ENCODE measurements around the gene EHD1.

The EHD1 gene

GRCh38 chr11:64878494-64879243 is at the start of gene EHD1:
Gene EHD1, minus strand, starts transcription at chr11:64878621. Its CDS starts 157 bp downstream, at chr11:64878464.
- CTCF ChIA-PET, result interaction anchor here (0.6 to 1.8 kb wide), 12 partner anchors 9 to 450 kb away, joined by 3 to 6 read pairs (median 3); partner anchors contain the start of genes ARL2 and CAPN1
- TF ChIP-seq, protein P1, sequence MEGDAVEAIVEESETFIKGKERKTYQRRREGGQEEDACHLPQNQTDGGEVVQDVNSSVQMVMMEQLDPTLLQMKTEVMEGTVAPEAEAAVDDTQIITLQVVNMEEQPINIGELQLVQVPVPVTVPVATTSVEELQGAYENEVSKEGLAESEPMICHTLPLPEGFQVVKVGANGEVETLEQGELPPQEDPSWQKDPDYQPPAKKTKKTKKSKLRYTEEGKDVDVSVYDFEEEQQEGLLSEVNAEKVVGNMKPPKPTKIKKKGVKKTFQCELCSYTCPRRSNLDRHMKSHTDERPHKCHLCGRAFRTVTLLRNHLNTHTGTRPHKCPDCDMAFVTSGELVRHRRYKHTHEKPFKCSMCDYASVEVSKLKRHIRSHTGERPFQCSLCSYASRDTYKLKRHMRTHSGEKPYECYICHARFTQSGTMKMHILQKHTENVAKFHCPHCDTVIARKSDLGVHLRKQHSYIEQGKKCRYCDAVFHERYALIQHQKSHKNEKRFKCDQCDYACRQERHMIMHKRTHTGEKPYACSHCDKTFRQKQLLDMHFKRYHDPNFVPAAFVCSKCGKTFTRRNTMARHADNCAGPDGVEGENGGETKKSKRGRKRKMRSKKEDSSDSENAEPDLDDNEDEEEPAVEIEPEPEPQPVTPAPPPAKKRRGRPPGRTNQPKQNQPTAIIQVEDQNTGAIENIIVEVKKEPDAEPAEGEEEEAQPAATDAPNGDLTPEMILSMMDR (conservative IDR thresholded peaks at IDR 0.05; ENCODE audit: low read depth), result peak; percentile 69
- POLR2A ChIA-PET (ENCODE audit: low non-redundant PET), result interaction anchor here (0.6 to 2.0 kb wide), 2 partner anchors 31 to 33 kb away, joined by 3 to 6 read pairs; no protein-coding TSS in a partner anchor
- peak; percentile 99 for DNase-seq (ENCODE audit: low spot score)
- H3K27ac ChIP-seq, result peak within 1 kb of the TSS; percentile 86

DNA sequence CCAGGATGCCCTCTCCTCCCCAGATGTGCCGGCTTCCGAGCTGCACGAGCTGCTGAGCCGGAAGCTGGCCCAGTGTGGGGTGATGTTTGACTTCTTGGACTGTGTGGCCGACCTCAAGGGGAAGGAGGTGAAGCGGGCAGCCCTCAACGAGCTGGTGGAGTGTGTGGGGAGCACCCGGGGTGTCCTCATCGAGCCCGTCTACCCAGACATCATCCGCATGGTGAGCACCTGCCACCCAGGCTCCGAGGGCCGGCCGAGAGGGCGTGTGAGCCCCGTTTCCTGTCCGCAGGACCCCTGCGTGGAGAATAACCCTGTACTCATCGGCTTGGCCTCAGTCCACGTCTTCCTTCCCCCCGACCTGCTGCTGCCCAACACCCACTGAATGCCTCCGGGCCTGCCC is 48.3 kb upstream of the EHD1 start:
- no peak for DNase-seq (ENCODE audit: low spot score)
- peak overlapping the region; percentile 92 for H3K27ac ChIP-seq
- CTCF ChIA-PET, result interaction anchor here (0.7 kb wide), 2 partner anchors 38 to 567 kb away, joined by 3 to 6 read pairs; no protein-coding TSS in a partner anchor
- POLR2A ChIA-PET (ENCODE audit: low non-redundant PET), result interaction anchor here (1.2 kb wide), 1 partner anchor 86 kb away, joined by 7 read pairs; no protein-coding TSS in a partner anchor
- TF ChIP-seq, protein P1 (conservative IDR thresholded peaks at IDR 0.05; ENCODE audit: low read depth), result no peak

DNA sequence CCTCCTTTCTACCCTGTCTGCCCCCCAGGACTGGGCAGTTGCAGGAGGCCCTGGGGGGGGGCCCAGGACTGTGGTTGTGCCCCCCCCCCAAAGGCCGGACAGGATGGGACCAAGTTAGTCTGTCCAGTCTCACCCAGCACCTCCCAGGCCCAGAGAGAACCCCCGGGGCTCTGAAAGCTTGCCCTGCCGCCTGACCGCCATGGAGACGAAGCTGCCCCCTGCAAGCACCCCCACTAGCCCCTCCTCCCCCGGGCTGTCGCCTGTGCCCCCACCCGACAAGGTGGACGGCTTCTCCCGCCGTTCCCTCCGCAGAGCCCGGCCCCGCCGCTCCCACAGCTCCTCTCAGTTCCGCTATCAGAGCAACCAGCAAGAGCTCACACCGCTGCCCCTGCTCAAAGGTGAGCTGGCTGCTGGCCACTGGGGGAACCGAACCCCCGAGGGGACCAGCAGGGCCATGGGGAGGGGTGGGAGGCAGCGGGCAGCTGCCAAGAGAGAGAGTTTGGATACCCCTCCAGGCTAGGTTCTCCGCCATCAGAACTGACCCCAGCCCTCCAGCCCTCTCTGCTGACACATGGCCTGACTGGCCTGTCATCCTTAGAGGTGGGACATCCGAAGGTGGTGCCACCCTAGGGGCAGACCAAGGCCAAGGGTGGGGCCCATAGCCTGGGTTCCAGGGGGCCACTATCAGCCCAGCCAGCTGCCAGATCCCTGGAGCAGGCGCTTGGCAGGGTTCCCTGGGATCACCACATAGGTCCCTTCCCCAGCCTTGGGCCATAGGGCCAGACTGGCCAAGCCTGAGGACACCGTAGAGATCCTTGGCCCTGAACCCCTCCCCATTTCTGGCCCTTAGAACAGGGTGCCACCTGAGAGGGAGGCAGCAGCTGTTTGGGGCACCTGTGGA is 47.4 kb upstream of the EHD1 start:
- TF ChIP-seq, protein P1 (conservative IDR thresholded peaks at IDR 0.05; ENCODE audit: low read depth), result no peak
- H3K27ac ChIP-seq, result peak overlapping the region; percentile 92
- CTCF ChIA-PET, result interaction anchor here (0.6 to 0.9 kb wide), 3 partner anchors 14 to 297 kb away, joined by 3 to 5 read pairs (median 4); no protein-coding TSS in a partner anchor
- no peak for DNase-seq (ENCODE audit: low spot score)
- POLR2A ChIA-PET (ENCODE audit: low non-redundant PET), result interaction anchor here (0.6 kb wide), 1 partner anchor 95 kb away, joined by 7 read pairs; no protein-coding TSS in a partner anchor

DNA sequence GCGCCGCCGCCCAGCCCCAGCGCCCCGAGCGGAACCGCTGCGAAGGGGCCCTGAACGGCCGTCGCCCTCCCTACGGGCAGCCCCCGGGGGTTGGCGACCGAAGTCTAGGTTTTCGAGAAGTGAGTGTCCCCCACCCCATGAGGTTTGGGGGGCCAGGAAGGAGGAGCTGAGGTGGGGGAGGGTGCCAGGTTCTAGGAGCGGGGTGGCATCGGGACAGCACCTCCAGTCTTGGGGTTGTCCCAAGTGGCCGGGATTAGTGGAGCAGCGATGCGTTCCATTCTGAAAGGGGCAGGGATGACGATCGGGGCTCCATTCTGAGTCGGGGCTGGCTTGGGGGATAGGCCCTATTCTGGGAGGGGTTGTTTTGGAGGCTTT is 46.5 kb upstream of the EHD1 start:
- ChIA-PET CTCF (interaction anchor here (0.7 to 1.2 kb wide), 3 partner anchors 13 to 102 kb away, joined by 3 to 6 read pairs (median 4); partner anchors contain the start of genes ARL2 and SNX15), POLR2A (ENCODE audit: low non-redundant PET) (no interaction called here)
- H3K27ac ChIP-seq, result peak overlapping the region; percentile 92
- TF ChIP-seq, protein P1 (conservative IDR thresholded peaks at IDR 0.05; ENCODE audit: low read depth), result no peak
- peak; percentile 14 for DNase-seq (ENCODE audit: low spot score)

DNA sequence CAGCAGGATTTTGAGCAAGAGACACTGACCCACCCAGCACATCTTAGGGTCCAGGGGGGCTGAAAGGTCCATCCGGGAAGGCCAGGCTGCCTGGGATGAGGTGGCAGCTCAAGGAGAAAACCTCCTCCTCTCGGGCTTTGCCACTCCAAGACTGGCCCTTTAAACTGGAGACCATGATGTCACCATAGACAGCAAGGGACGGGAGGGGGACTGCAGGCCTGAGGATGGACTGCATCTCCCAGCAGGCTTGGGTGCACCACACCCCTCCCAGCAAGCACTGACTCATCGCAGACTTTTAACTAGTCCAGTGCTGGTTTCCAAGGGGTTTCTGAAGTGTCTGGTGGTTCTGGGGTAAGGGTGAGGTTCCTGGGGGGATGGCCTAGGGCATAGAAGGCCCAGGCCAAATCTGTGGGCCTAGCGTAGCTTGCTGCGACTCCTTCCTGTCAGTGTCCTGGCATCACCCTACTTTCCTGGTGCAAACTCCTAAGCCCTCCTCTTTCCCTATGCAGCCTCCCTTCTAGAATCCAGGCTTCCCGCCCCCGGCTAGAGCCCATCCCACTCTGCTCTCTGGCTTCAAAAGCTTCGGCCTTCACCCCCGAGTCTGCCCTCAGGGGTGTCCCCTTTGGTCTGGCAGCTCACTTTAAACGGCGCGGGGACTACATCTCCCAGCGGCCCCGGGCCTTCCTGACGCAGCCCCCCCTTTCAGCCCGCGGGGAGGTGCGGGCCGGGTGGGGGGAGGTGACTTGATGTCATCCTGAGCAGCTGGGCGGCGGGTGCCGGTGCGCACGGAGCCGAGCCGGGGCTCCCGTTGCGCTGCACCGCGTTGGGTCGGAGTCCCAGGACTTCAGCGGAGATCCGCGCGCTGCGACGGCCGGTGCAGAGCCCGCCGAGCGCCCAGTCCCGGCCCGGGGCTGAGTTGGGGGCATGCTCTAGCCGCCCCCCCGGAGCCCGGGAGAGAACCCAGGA is 45.8 kb upstream of the EHD1 start, which contains the start of gene PPP2R5B:
Gene PPP2R5B (plus strand): TSS at position 746 of the 966 bp plus-strand sequence. CDS start 1,046 bp downstream, outside the sequence.
- POLR2A ChIA-PET (ENCODE audit: low non-redundant PET), result no interaction called here
- peak; percentile 95 for DNase-seq (ENCODE audit: low spot score)
- peak within 1 kb of the TSS; percentile 92 for H3K27ac ChIP-seq

More for the DNA sequence above, 45.8 kb upstream of the EHD1 start, which contains the start of gene PPP2R5B:
- CTCF ChIA-PET, result interaction anchor here (0.6 to 1.2 kb wide), 5 partner anchors 12 to 463 kb away, joined by 3 to 6 read pairs (median 4); partner anchors contain the start of genes ARL2 and SNX15
- TF ChIP-seq, protein P1 (conservative IDR thresholded peaks at IDR 0.05; ENCODE audit: low read depth), result no peak
